SK-N-SH treated with all-trans-retinoic acid at 6 μM for 48 hours (cell line): ENCODE data around the gene TSPAN3.
A peak's percentile ranks its signal among the peaks of the same experiment; 100 is the strongest.

Experiments
- ATAC-seq: fragments of 200-7000 bp; cut with Tn5 transposase; 3 replicates; pipeline ENCODE4 v1.9.1; 2020; ENCODE audit warnings: mild to moderate bottlenecking, moderate library complexity
- ARNTL ChIP-seq: fragments of 450-650 bp; formaldehyde crosslinking; IDR thresholded peaks from 2 replicates; pipeline ENCODE4 v1.5.0; 2020; ENCODE audit warnings: low read depth, mild to moderate bottlenecking, moderate library complexity, borderline replicate concordance
- BACH2 ChIP-seq: fragments of 250-450 bp; sonication (Bioruptor Pico); IDR thresholded peaks from 2 replicates; pipeline ENCODE4 v1.9.0; 2021; ENCODE audit warnings: mild to moderate bottlenecking, borderline replicate concordance
- CSDC2 ChIP-seq: fragments of 250-450 bp; sonication (Bioruptor Pico); IDR thresholded peaks from 2 replicates; pipeline ENCODE4 v1.5.0; 2020; ENCODE audit warnings: mild to moderate bottlenecking, moderate library complexity
- ESRRG ChIP-seq: fragments of 250-450 bp; sonication (Bioruptor Pico); IDR thresholded peaks from 2 replicates; pipeline ENCODE4 v1.6.1; 2021; ENCODE audit warnings: mild to moderate bottlenecking
- GLIS3 ChIP-seq: fragments of 250-450 bp; sonication (Bioruptor Pico); IDR thresholded peaks from 2 replicates; pipeline ENCODE4 v1.5.0; 2020; ENCODE audit warnings: mild to moderate bottlenecking, moderate library complexity
- ISL1 ChIP-seq: fragments of 250-450 bp; sonication (Bioruptor Pico); IDR thresholded peaks from 2 replicates; pipeline ENCODE4 v2.1.2; 2022; ENCODE audit warnings: mild to moderate bottlenecking, moderate library complexity
- PPARA ChIP-seq: fragments of 250-450 bp; sonication (Bioruptor Pico); IDR thresholded peaks from 2 replicates; pipeline ENCODE4 v1.5.0; 2020; ENCODE audit warnings: mild to moderate bottlenecking, borderline replicate concordance
- RARB ChIP-seq: fragments of 250-450 bp; sonication (Bioruptor Pico); IDR thresholded peaks from 2 replicates; pipeline ENCODE4 v1.8.0; 2021; ENCODE audit warnings: mild to moderate bottlenecking, moderate library complexity
- SNAI2 ChIP-seq: fragments of 250-450 bp; sonication (Bioruptor Pico); IDR thresholded peaks from 2 replicates; pipeline ENCODE4 v1.5.0; 2020; ENCODE audit warnings: mild to moderate bottlenecking, moderate library complexity
- TCF4 ChIP-seq: fragments of 250-450 bp; sonication (Bioruptor Pico); IDR thresholded peaks from 2 replicates; pipeline ENCODE4 v1.8.0; 2021; ENCODE audit warnings: mild to moderate bottlenecking, moderate library complexity, borderline replicate concordance
- ZC3H10 ChIP-seq: fragments of 250-450 bp; sonication (Bioruptor Pico); IDR thresholded peaks from 2 replicates; pipeline ENCODE4 v1.5.1; 2021; ENCODE audit warnings: mild to moderate bottlenecking, moderate library complexity
- ZFP3 ChIP-seq: fragments of 250-450 bp; sonication (Bioruptor Pico); IDR thresholded peaks from 2 replicates; pipeline ENCODE4 v1.5.0; 2020; ENCODE audit warnings: mild to moderate bottlenecking, moderate library complexity
- ZFP30 ChIP-seq: fragments of 450-650 bp; formaldehyde crosslinking; IDR thresholded peaks from 2 replicates; pipeline ENCODE4 v1.5.0; 2022; ENCODE audit warnings: mild to moderate bottlenecking, moderate library complexity
- ZNF565 ChIP-seq: fragments of 450-650 bp; formaldehyde crosslinking; conservative IDR thresholded peaks from 2 replicates; pipeline ENCODE4 v1.5.0; 2020; ENCODE audit warnings: low read depth, mild to moderate bottlenecking, moderate library complexity
- ZNF70 ChIP-seq: fragments of 450-650 bp; formaldehyde crosslinking; IDR thresholded peaks from 2 replicates; pipeline ENCODE4 v1.5.0; 2020; ENCODE audit warnings: mild to moderate bottlenecking, moderate library complexity
- ZNF8 ChIP-seq: fragments of 450-650 bp; formaldehyde crosslinking; IDR thresholded peaks from 2 replicates; pipeline ENCODE4 v1.5.0; 2020; ENCODE audit warnings: mild to moderate bottlenecking, moderate library complexity
- TF ChIP-seq, protein P1 (sequence below): fragments of 250-450 bp; sonication (Bioruptor Pico); IDR thresholded peaks from 2 replicates; pipeline ENCODE4 v1.8.0; 2021; ENCODE audit warnings: low read depth, mild to moderate bottlenecking, moderate library complexity, borderline replicate concordance
- TF ChIP-seq, protein P2 (sequence below): fragments of 250-450 bp; sonication (Bioruptor Pico); IDR thresholded peaks from 2 replicates; pipeline ENCODE4 v1.5.1; 2021; ENCODE audit warnings: mild to moderate bottlenecking, moderate library complexity
- TF ChIP-seq, protein P3 (sequence below): fragments of 250-450 bp; sonication (Bioruptor Pico); IDR thresholded peaks from 2 replicates; pipeline ENCODE4 v1.5.1; 2020; ENCODE audit warnings: low read depth, mild to moderate bottlenecking, moderate library complexity
- TF ChIP-seq, protein P4 (sequence below): fragments of 250-450 bp; sonication (Bioruptor Pico); IDR thresholded peaks from 2 replicates; pipeline ENCODE4 v1.8.0; 2020; ENCODE audit warnings: mild to moderate bottlenecking, moderate library complexity, borderline replicate concordance
- TF ChIP-seq, protein P5 (sequence below): fragments of 250-450 bp; sonication (Bioruptor Pico); IDR thresholded peaks from 2 replicates; pipeline ENCODE4 v1.5.0; 2020; ENCODE audit warnings: mild to moderate bottlenecking, moderate library complexity

TSPAN3 gene

DNA sequence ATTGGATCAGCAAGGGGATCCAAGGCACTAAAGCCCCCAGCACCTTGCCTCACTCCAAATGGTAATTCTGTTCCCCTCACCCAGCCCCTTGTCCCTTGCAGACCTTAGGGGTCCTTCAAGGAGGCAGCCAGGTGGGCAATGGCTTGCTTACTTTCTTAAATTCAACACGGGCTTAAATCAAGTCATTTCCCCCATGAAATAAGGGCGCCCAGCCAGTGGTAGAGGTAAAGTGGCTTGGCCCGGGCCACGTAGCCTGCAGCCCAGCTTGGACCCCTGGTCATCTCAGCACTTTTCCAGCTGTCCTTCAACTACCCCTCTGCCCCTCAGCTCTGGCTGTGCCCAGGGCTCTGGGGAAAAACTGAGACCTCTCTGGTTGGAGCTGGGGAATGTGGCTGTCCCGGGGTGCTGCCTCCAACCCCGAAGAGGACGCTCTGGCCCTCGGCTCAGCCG is 74.8 kb downstream of the TSPAN3 start:
- TF ChIP-seq ARNTL (CRISPR knock-in tag) (no peak), PPARA (CRISPR knock-in tag) (no peak), RARB (no peak), CSDC2 (CRISPR knock-in tag) (no peak), GLIS3 (no peak), ZFP30 (CRISPR knock-in tag) (no peak)
- TF ChIP-seq, protein P1, sequence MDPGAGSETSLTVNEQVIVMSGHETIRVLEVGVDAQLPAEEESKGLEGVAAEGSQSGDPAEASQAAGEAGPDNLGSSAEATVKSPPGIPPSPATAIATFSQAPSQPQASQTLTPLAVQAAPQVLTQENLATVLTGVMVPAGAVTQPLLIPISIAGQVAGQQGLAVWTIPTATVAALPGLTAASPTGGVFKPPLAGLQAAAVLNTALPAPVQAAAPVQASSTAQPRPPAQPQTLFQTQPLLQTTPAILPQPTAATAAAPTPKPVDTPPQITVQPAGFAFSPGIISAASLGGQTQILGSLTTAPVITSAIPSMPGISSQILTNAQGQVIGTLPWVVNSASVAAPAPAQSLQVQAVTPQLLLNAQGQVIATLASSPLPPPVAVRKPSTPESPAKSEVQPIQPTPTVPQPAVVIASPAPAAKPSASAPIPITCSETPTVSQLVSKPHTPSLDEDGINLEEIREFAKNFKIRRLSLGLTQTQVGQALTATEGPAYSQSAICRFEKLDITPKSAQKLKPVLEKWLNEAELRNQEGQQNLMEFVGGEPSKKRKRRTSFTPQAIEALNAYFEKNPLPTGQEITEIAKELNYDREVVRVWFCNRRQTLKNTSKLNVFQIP (CRISPR knock-in tag): no peak
- ATAC-seq: no peak

DNA sequence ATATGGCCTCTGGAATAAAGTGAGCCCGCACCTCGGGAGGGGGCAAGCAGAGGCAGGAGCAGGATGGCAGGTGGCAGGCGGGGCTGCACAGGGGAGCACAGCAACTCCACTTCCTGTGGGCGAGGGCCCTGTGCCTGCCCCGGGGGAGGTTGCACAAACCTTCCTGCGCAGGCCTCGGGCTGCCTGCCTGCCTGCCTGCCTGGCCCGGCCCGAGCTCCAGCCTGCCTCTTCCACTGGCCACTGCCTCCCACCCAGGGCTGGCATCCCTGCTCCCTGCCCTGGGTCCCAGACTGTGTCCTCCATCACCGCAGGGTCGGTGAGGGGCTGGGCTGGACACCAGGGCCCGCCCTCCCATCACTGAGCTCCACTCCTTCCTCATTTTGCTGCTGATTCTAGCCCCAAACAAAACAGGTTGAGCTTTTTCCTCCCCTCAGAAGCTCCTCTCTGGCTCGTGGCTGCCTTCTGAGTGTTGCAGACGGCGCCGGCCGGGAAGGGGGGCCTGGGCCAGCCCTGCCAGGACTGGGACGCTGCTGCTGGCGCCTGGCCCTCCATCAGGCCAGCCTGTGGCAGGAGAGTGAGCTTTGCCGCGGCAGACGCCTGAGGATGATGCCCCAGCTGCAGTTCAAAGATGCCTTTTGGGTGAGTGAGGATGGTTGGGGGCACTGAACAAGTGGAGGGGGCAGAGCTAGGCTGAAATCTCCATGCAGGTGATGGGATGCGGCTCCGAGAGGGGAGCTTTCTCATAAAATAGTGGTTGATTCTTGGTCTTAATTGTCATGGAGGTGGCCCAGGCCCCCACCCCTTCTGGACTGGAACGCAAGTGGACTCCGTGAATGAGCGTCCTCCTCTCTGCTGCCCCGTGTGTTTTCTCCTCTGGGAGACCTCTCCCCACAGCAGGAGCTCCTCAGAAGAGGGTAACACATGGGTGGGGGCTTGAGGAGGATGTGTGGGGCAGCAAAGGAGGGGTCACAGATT is 75.7 kb downstream of the TSPAN3 start, which contains the start of gene PSTPIP1:
Gene PSTPIP1, plus strand, starts transcription at position 156 of the 975 bp plus-strand sequence. Its CDS starts 448 bp downstream, at position 604.
- ATAC-seq: peak; percentile 80
- no peak for TF ChIP-seq CSDC2 (CRISPR knock-in tag)
- TF ChIP-seq, protein P2, sequence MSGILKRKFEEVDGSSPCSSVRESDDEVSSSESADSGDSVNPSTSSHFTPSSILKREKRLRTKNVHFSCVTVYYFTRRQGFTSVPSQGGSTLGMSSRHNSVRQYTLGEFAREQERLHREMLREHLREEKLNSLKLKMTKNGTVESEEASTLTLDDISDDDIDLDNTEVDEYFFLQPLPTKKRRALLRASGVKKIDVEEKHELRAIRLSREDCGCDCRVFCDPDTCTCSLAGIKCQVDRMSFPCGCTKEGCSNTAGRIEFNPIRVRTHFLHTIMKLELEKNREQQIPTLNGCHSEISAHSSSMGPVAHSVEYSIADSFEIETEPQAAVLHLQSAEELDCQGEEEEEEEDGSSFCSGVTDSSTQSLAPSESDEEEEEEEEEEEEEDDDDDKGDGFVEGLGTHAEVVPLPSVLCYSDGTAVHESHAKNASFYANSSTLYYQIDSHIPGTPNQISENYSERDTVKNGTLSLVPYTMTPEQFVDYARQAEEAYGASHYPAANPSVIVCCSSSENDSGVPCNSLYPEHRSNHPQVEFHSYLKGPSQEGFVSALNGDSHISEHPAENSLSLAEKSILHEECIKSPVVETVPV (CRISPR knock-in tag): no peak
- TF ChIP-seq ZNF70 (CRISPR knock-in tag): no peak
- TF ChIP-seq BACH2 (CRISPR knock-in tag): no peak

DNA sequence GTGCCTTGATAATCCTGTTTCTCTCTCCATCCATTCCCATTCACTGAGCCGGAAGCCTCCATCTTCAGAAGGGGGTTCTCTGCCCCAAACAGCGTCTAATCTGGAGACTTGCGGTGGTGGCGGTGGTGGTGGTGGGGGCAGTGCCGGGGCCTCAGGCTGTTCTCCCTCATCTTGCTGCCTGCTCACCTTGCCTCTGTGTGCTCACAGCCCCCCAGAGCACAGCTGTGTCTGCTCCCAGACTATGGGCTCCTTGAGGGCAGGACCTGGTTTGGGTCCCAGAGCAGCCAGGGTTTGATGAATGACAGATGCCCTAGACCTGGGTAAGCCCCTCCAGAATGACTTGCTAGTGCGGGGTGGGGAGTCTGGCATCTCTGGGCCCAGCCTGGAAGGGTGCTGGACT is 76.4 kb downstream of the TSPAN3 start:
- TF ChIP-seq, protein P3, sequence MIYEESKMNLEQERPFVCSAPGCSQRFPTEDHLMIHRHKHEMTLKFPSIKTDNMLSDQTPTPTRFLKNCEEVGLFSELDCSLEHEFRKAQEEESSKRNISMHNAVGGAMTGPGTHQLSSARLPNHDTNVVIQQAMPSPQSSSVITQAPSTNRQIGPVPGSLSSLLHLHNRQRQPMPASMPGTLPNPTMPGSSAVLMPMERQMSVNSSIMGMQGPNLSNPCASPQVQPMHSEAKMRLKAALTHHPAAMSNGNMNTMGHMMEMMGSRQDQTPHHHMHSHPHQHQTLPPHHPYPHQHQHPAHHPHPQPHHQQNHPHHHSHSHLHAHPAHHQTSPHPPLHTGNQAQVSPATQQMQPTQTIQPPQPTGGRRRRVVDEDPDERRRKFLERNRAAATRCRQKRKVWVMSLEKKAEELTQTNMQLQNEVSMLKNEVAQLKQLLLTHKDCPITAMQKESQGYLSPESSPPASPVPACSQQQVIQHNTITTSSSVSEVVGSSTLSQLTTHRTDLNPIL (CRISPR knock-in tag): no peak
- TF ChIP-seq, protein P2 (CRISPR knock-in tag): no peak
- TF ChIP-seq ARNTL (CRISPR knock-in tag) (no peak), GLIS3 (no peak), ZNF565 (CRISPR knock-in tag) (no peak), TCF4 (no peak), ZNF8 (no peak), ZFP3 (CRISPR knock-in tag) (no peak), RARB (no peak), SNAI2 (CRISPR knock-in tag) (no peak), ESRRG (no peak), ISL1 (CRISPR knock-in tag) (no peak), BACH2 (CRISPR knock-in tag) (no peak), ZC3H10 (CRISPR knock-in tag) (no peak), PPARA (CRISPR knock-in tag) (no peak)
- TF ChIP-seq, protein P4, sequence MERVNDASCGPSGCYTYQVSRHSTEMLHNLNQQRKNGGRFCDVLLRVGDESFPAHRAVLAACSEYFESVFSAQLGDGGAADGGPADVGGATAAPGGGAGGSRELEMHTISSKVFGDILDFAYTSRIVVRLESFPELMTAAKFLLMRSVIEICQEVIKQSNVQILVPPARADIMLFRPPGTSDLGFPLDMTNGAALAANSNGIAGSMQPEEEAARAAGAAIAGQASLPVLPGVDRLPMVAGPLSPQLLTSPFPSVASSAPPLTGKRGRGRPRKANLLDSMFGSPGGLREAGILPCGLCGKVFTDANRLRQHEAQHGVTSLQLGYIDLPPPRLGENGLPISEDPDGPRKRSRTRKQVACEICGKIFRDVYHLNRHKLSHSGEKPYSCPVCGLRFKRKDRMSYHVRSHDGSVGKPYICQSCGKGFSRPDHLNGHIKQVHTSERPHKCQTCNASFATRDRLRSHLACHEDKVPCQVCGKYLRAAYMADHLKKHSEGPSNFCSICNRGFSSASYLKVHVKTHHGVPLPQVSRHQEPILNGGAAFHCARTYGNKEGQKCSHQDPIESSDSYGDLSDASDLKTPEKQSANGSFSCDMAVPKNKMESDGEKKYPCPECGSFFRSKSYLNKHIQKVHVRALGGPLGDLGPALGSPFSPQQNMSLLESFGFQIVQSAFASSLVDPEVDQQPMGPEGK (CRISPR knock-in tag): no peak
- TF ChIP-seq, protein P5, sequence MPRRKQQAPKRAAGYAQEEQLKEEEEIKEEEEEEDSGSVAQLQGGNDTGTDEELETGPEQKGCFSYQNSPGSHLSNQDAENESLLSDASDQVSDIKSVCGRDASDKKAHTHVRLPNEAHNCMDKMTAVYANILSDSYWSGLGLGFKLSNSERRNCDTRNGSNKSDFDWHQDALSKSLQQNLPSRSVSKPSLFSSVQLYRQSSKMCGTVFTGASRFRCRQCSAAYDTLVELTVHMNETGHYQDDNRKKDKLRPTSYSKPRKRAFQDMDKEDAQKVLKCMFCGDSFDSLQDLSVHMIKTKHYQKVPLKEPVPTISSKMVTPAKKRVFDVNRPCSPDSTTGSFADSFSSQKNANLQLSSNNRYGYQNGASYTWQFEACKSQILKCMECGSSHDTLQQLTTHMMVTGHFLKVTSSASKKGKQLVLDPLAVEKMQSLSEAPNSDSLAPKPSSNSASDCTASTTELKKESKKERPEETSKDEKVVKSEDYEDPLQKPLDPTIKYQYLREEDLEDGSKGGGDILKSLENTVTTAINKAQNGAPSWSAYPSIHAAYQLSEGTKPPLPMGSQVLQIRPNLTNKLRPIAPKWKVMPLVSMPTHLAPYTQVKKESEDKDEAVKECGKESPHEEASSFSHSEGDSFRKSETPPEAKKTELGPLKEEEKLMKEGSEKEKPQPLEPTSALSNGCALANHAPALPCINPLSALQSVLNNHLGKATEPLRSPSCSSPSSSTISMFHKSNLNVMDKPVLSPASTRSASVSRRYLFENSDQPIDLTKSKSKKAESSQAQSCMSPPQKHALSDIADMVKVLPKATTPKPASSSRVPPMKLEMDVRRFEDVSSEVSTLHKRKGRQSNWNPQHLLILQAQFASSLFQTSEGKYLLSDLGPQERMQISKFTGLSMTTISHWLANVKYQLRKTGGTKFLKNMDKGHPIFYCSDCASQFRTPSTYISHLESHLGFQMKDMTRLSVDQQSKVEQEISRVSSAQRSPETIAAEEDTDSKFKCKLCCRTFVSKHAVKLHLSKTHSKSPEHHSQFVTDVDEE (CRISPR knock-in tag): no peak
- TF ChIP-seq, protein P1 (CRISPR knock-in tag): no peak
- ATAC-seq: no peak
